C1 segment of cervical spinal cord (tissue), 14 donors: ENCODE results near the gene APC.
"Not testable (repeated sequence)": the region's sequence is repeated elsewhere in the genome, so short reads cannot be mapped to it uniquely, and the experiment has no call there.

ENCODE experiments used
- DNase-seq, 14 donors: peaks; one replicate each; lab custom pipeline; 2025; lab: John Stamatoyannopoulos, UW

Gene APC

DNA sequence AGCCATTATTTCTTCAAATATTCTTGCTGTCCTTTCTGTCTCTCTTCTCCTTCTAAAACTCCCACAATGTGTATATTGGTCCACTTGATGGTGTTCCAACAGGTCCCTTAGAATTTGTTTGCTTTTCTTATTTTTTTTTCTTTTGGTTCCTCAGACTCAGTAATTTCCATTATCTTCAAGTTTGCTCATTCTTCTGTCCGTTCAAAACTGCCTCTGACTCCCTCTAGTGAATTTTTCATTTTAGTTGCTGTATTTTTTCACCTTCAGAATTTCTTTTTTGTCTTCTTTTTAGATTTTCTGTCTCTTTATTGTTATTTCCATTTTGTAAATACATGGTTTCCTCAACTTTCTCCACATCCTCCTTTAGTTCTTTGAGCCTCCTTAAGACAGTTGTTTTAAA lies 117.0 kb downstream of the APC start:
- no peak for DNase-seq

DNA sequence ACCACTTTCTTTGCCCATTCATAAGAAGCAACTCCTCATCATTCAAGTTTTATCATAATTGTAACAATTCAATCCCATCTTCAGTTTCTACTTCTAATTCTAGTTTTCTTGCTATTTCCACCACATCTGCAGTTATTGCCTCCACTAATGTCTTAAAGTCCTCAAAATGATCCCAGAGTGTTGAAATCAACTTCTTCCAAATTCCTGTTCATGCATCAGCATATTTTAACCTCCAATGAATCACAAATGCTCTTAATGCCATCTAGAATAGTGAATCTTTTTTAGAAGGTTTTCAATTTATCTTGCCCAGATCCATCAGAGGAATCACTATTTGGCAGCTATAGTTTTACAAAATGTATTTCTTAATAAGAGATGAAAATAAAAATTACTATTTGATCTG lies 120.2 kb downstream of the APC start:
- DNase-seq: no peak

DNA sequence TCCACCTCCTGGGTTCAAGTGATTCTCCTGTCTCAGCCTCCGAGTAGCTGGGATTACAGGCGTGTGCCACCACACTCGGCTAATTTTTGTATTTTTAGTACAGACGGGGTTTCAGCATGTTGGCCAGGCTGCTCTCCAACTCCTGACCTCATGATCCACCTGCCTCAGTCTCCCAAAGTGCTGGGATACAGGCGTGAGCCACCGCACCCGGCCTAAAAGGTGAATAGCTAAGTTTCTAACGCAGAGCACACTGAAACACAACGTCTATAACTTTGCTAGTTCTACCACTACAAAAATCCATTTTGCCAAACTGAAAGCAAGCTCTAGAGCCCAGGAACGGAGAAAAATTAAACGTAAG lies 122.9 kb downstream of the APC start:
- DNase-seq: not testable (repeated sequence)

DNA sequence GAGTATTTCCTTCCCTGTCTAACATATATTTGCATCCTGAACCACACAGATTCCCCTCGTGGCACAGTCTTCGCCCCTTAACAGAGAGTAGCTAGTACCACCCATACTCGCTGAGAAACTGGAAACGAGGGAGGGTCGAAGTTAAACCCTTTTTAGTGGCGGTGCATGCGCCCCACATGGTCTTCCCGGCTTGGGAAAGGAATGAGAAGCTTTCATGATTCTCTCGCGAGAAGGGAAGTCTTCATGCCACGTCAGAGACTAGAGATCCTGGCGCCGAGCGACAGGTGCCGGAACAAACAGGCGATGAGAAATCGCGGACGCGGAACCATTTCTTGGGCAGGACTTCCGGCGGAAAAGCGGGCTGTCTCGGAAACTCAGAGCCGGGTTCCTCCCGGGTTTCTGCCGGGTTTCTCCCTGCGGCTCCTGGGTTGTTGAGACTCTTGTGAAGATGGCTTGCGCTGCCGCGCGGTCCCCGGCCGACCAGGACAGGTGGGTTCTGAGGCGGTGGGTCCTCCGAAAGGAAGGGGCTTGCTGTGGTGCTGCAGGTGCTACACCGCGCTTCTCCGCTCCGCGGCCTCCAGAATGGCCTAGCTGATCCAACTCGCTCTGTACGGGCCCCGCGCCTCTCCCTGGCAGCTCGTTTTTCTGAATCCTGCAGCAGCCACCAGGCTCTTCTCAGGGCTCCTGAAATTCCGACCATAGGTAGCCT lies 123.4 kb downstream of the APC start, which contains the start of gene SRP19:
Gene SRP19, plus strand, starts transcription at position 359 of the 709 bp plus-strand sequence. Its CDS starts 90 bp downstream, at position 449.
- DNase-seq: peak; percentile 44 to 95 (median 90)

- DNase-seq: no peak
Measured at GRCh38 chr5:112861638-112861985, 123.9 kb downstream of the APC start.

DNA sequence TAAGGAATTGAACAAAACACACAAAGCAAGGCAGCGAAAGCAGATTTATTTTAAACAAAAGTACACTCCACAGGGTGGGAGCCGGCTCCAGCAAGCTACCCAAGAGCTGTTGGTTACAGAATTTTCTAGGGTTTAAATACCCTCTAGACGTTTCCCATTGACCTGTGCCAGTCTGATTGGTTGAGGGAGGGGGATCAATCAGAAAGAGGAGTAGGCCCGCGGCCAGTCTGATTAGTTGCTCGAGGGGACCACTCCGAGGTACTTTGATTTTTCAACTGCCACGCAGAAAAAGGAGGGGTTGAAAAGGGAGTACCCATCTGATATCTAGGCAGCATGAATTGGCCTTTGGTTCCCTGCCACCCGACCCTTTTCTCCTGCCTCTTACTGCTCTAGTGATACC lies 124.4 kb downstream of the APC start:
- DNase-seq: no peak

GRCh38 chr5:112863549-112863948 lies 125.9 kb downstream of the APC start:
- DNase-seq: peak in 1 of 14 donors; percentile 4

DNA sequence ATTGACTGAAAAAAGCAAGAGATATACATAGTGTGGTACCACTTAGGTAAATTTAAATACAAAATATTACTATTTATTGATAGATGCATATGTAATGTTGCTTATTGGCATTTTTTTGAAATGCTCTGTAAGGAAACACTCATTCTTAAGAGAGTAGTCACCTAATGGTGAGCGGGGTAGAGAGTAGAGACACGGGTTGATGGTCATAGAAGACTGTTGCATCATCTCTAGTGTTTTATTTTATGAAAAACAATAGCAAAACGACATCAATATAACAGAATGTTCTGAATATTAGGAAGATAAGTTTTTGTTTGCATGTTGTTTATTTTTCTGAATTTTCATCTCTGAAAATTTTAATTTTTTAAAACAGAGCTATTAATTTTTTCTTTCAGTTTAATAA lies 127.4 kb downstream of the APC start:
- no peak for DNase-seq

- no peak for DNase-seq
Measured at GRCh38 chr5:112866739-112867138, 129.1 kb downstream of the APC start.

GRCh38 chr5:112867411-112867810 lies 129.7 kb downstream of the APC start:
- no peak for DNase-seq

DNA sequence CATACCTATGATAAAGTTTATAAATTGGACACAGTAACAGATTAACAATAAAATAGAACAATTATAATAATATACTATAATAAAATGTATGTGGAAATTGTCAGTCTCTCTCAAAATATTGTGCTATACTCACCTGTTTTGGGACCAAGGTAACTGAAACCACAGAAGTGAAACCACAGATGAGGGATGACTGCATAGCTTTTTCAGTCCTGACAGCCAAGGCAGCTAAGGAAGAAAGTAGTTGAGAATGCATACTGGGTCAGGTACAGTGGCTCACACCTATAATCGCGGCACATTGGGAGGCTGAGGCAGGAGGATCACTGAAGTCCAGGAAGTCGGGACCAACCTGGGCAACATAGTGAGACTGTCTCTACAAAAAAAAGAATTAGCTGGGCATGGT lies 132.3 kb downstream of the APC start:
- DNase-seq: no peak

GRCh38 chr5:112870966-112871365 lies 133.3 kb downstream of the APC start:
- DNase-seq: no peak

DNA sequence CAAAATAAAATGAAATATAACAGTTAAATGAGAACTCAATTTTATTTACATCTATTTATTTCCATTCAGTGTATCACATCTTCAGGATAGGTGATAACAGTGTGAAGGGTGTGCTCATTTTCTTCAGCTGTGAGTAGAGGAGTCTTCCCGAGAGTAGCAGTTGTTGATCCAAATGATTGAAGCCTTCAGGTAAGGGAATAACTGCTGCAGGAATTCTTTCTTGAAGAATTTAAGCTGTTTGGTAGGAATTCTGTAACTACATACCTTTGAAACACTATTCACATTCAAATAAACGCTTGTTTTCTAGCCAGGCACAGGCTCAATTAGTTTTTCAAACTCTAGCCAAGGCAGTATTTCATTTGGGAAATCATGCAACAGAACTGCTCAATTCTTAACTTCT lies 138.7 kb downstream of the APC start:
- DNase-seq: no peak

GRCh38 chr5:112878101-112878500 lies 140.4 kb downstream of the APC start:
- no peak for DNase-seq

- DNase-seq: no peak
Measured at GRCh38 chr5:112878760-112879159, 141.1 kb downstream of the APC start.

- no peak for DNase-seq
Measured at GRCh38 chr5:112880219-112880964, 142.7 kb downstream of the APC start.

DNA sequence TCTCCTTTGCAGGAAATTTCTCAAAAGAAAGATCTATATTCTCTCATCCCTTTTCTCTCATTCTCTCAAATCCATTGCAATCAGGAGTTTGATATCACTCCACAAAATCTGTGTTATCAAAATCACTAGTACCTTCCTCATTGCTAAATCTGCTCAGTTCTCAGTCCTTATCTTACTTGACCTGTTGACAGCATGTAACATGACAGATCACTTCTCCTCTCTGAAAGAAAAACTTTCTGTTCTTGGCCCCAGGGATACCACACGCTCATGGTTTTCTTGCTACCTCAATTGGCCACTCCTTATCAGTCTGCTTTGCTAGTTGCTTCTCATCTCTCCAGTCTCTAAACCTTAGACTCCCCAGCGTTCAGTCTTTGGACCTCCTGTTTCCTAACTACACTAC lies 145.5 kb downstream of the APC start:
- DNase-seq: no peak

- DNase-seq: peak in 9 of 14 donors; percentile 24 to 87 (median 52)
Measured at GRCh38 chr5:112885001-112885400, 147.3 kb downstream of the APC start.

- no peak for DNase-seq
Measured at GRCh38 chr5:112886975-112887374, 149.3 kb downstream of the APC start.

DNA sequence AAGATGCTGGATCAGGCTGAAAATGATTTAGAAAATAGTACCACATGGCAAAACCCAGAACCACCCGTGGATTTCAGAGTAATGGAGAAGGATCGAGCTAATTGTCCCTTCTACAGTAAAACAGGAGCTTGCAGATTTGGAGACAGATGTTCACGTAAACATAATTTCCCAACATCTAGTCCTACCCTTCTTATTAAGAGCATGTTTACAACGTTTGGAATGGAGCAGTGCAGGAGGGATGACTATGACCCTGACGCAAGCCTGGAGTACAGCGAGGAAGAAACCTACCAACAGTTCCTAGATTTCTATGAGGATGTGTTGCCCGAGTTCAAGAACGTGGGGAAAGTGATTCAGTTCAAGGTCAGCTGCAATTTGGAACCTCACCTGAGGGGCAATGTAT lies 154.4 kb downstream of the APC start:
- DNase-seq: not testable (repeated sequence)

DNA sequence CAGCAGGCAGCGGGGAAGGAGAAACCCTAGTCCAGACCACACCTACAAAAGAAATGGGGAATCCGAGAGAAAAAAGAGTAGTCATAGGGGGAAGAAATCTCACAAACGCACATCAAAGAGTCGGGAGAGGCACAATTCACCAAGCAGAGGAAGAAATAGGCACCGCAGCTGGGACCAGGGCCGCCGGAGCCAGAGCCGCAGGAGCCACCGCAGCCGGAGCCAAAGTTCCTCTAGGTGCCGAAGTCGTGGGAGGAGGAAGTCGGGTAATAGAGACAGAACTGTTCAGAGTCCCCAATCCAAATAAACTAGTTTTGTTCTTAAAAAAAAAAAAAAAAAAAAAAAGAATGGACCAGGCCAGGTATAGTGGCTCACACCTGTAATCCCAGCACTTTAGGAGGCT lies 155.1 kb downstream of the APC start:
- DNase-seq: no peak

GRCh38 chr5:112895682-112896081 lies 158.0 kb downstream of the APC start:
- no peak for DNase-seq
